A673 (cell line): ENCODE measurements around the gene SF3A1.

Experiments used
- EZH2 ChIP-seq: fragments of 200-600 bp; sonication (generic); IDR thresholded peaks from 2 replicates; pipeline ENCODE4 v1.6.1; 2017; ENCODE audit warnings: borderline replicate concordance, low read depth, mild to moderate bottlenecking, mixed read lengths, antibody characterized with exemption, low read length; ENCODE audit not compliant: poor library complexity, severe bottlenecking
- TF ChIP-seq, protein P1 (sequence below): fragments of 300-800, 200-600 bp; sonication (generic); conservative IDR thresholded peaks from 2 replicates; pipeline ENCODE4 v1.5.1; 2017; ENCODE audit warnings: low read depth, mild to moderate bottlenecking, antibody characterized with exemption, low read length, moderate library complexity, mixed read lengths

DNA sequence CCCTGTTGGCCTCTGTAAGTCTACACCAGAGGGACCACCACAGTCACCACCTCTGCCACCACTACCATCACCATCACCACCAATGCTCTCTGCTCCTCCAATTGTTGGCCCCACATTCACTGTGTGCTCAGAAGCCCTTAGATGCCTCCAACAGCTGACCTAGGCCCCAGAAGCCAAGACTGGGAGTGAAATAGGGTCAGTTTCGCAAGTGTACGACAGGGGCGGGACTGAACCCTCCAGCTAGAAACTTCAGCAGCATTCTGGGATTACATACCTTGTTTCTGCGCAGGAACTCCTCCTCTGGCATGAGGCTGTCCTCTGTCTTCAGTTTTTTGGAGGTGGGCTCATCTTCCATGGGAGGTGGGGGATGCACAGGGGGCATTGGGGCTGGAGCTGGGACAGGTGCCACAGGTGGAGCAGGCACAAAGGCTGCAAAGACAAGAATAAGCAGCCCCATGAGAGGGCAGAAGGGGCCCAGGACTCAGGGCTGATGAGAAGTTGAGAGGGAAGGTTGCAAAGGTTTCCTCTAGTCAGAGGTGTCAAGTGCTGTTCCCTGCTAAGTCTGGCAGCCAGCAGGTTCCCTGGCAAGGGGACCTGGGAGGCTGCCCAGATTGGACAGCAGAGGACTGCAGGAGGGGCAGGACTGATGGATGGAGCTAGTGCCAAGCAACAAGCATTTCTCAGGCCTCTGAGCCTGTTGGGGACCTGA, 19.8 kb downstream of the SF3A1 start:
- TF ChIP-seq, protein P1, sequence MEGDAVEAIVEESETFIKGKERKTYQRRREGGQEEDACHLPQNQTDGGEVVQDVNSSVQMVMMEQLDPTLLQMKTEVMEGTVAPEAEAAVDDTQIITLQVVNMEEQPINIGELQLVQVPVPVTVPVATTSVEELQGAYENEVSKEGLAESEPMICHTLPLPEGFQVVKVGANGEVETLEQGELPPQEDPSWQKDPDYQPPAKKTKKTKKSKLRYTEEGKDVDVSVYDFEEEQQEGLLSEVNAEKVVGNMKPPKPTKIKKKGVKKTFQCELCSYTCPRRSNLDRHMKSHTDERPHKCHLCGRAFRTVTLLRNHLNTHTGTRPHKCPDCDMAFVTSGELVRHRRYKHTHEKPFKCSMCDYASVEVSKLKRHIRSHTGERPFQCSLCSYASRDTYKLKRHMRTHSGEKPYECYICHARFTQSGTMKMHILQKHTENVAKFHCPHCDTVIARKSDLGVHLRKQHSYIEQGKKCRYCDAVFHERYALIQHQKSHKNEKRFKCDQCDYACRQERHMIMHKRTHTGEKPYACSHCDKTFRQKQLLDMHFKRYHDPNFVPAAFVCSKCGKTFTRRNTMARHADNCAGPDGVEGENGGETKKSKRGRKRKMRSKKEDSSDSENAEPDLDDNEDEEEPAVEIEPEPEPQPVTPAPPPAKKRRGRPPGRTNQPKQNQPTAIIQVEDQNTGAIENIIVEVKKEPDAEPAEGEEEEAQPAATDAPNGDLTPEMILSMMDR: no peak
- no peak for TF ChIP-seq EZH2
